HG03442 (cell line): Measurements from ENCODE around the gene ELFN1.

Experiments used
- ATAC-seq: cut with Tn5 transposase; IDR thresholded peaks from one replicate; pipeline ENCODE4 v1.9.1; 2021; ENCODE audit warnings: mild to moderate bottlenecking, moderate library complexity; ENCODE audit not compliant: unreplicated experiment

The ELFN1 gene

GRCh38 chr7:1777122-1777521 is 107.0 kb downstream of the ELFN1 start:
- no peak for ATAC-seq

GRCh38 chr7:1779445-1779844 is 109.4 kb downstream of the ELFN1 start:
- no peak for ATAC-seq

GRCh38 chr7:1781369-1781768 is 111.3 kb downstream of the ELFN1 start:
- no peak for ATAC-seq

GRCh38 chr7:1785839-1786238 is 115.8 kb downstream of the ELFN1 start:
- ATAC-seq = no peak

GRCh38 chr7:1787241-1787640 is 117.2 kb downstream of the ELFN1 start:
- no peak for ATAC-seq

GRCh38 chr7:1787681-1788235 is 117.7 kb downstream of the ELFN1 start:
- ATAC-seq = no peak

- ATAC-seq = no peak
These were observed 124.9 kb downstream of the ELFN1 start for GRCh38 chr7:1794888-1795542.
